Testis (tissue), 2 donors: Measurements from ENCODE around the gene CYS1.

Source experiments
- POLR2A ChIP-seq: fragments of 450-650 bp; IDR thresholded peaks from one replicate; pipeline ENCODE4 v1.6.1; 2017; ENCODE audit warnings: antibody characterized with exemption, mild to moderate bottlenecking, moderate library complexity
- TF ChIP-seq, protein P1 (sequence below), 3 experiments: fragments of 450-650 bp in 2 of 3; fragments of 200-600 bp in 1 of 3; sonication (generic) in 1 of 3; IDR thresholded peaks; one replicate each; pipeline ENCODE4 v1.5.1; 2016 to 2019; ENCODE audit warnings: antibody characterized with exemption in 3 of 3, mild to moderate bottlenecking in 2 of 3, moderate library complexity in 1 of 3

- TF ChIP-seq, protein P1, sequence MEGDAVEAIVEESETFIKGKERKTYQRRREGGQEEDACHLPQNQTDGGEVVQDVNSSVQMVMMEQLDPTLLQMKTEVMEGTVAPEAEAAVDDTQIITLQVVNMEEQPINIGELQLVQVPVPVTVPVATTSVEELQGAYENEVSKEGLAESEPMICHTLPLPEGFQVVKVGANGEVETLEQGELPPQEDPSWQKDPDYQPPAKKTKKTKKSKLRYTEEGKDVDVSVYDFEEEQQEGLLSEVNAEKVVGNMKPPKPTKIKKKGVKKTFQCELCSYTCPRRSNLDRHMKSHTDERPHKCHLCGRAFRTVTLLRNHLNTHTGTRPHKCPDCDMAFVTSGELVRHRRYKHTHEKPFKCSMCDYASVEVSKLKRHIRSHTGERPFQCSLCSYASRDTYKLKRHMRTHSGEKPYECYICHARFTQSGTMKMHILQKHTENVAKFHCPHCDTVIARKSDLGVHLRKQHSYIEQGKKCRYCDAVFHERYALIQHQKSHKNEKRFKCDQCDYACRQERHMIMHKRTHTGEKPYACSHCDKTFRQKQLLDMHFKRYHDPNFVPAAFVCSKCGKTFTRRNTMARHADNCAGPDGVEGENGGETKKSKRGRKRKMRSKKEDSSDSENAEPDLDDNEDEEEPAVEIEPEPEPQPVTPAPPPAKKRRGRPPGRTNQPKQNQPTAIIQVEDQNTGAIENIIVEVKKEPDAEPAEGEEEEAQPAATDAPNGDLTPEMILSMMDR (IDR thresholded peaks at IDR 0.05), result peak in 1 of 3 experiments; percentile 4
- TF ChIP-seq POLR2A, result no peak
These were observed 40.1 kb upstream of the CYS1 start for GRCh38 chr2:10120158-10120876.
